Stimulated activated CD8-positive, alpha-beta memory T cell treated with anti-CD3 and anti-CD28 coated beads, Interleukin-15, amount 100 ng/mL, for 4 hours (primary cell): ENCODE measurements around the gene STOML1.

Experiments
- DNase-seq, 2 donors: peaks; one replicate each; pipeline ENCODE4 v3.0.0-alpha.2; 2020; ENCODE audit warnings: low read depth in 2 of 2

STOML1 gene

GRCh38 chr15:74019734-74020133 lies 27.6 kb upstream of the STOML1 start:
- DNase-seq = no peak

- DNase-seq = no peak
Observed at GRCh38 chr15:74013374-74013894, 21.3 kb upstream of the STOML1 start.

GRCh38 chr15:74011610-74012009 lies 19.5 kb upstream of the STOML1 start:
- no peak for DNase-seq

- no peak for DNase-seq
Observed at GRCh38 chr15:74010929-74011540, 18.9 kb upstream of the STOML1 start.

- no peak for DNase-seq
Observed at GRCh38 chr15:74008901-74009300, 16.8 kb upstream of the STOML1 start.

- no peak for DNase-seq
Observed at GRCh38 chr15:74007820-74008371, 15.8 kb upstream of the STOML1 start.

GRCh38 chr15:74006774-74007639 lies 14.9 kb upstream of the STOML1 start:
- no peak for DNase-seq

GRCh38 chr15:73997986-73998385 lies 5.9 kb upstream of the STOML1 start:
- DNase-seq = no peak

- no peak for DNase-seq
Observed at GRCh38 chr15:73996939-73997338, 4.8 kb upstream of the STOML1 start.

- DNase-seq = no peak
Observed at GRCh38 chr15:73996267-73996666, 4.2 kb upstream of the STOML1 start.

- DNase-seq = no peak
Observed at GRCh38 chr15:73994912-73995622, 3.0 kb upstream of the STOML1 start.

GRCh38 chr15:73994413-73994883 lies 2.4 kb upstream of the STOML1 start, which contains the start of gene PML:
Gene PML, plus strand, starts transcription at chr15:73994716. Its CDS starts 97 bp downstream, at chr15:73994813.
- DNase-seq = peak; percentile 86 to 91

- no peak for DNase-seq
Observed at GRCh38 chr15:73993211-73993994, 1.3 kb upstream of the STOML1 start.

GRCh38 chr15:73992594-73992898 lies 451 bp upstream of the STOML1 start:
- no peak for DNase-seq

- DNase-seq = no peak
Observed at GRCh38 chr15:73991260-73991659, 835 bp downstream of the STOML1 start.

GRCh38 chr15:73990250-73991005 lies 1.7 kb downstream of the STOML1 start:
- DNase-seq = no peak

- DNase-seq = no peak
Observed at GRCh38 chr15:73989001-73989798, 2.9 kb downstream of the STOML1 start.

- no peak for DNase-seq
Observed at GRCh38 chr15:73988445-73988969, 3.6 kb downstream of the STOML1 start.

- DNase-seq = no peak
Observed at GRCh38 chr15:73987681-73988444, 4.2 kb downstream of the STOML1 start.
